Measurements from ENCODE around the gene PLXNA4. TPM values are rescaled to one million over a fixed set of nuclear protein-coding genes. Genes with fewer than 3 reads are reported as not detected.

Gene PLXNA4
- total and polyA plus RNA-seq, 2 experiments from 2014 or later, result 0.32 TPM; not detected in 1

GRCh38 chr7:132152131-132152889 lies 424.0 kb downstream of the PLXNA4 start:
- no peaks in the 10 kb centered on the region for H3K79me2 ChIP-seq (ENCODE audit: insufficient read depth)
- WGBS, 2 experiments (ENCODE audit: low coverage in 1 of 2, low lambda C conversion rate in 2 of 2, missing lambda C conversion rate in 2 of 2), result 70 to 71% methylated on average over 7 of the region's 7 CpGs
- H3K36me3 ChIP-seq (ENCODE audit: low read depth), result no peaks in the 10 kb centered on the region
- in situ Hi-C loops (cut with MboI), result no loop called here
- TF ChIP-seq EZH2phosphoT487 (IDR thresholded peaks at IDR 0.05; ENCODE audit: insufficient read depth, low read depth) (no peak), EZH2 (IDR thresholded peaks at IDR 0.05; ENCODE audit: insufficient read depth, poor library complexity, severe bottlenecking) (no peak)
- H3K9me3 ChIP-seq (ENCODE audit: low read depth), result no peaks in the 10 kb centered on the region
- H3K9me2 ChIP-seq (ENCODE audit: insufficient read depth), result no peaks in the 10 kb centered on the region
- no peak overlapping the region for H3K9ac ChIP-seq
- H3F3A ChIP-seq (ENCODE audit: insufficient read depth), result no peaks in the 10 kb centered on the region
- no peaks in the 10 kb centered on the region for H4K20me1 ChIP-seq (ENCODE audit: insufficient read depth)
- no peak for DNase-seq
- no peak overlapping the region for H3K4me3 ChIP-seq
- H3K27ac ChIP-seq, result no peak overlapping the region
- H2AFZ ChIP-seq, result no peak overlapping the region
- no peak overlapping the region for H3K4me2 ChIP-seq (ENCODE audit: unreplicated experiment)
- H3K4me1 ChIP-seq (ENCODE audit: insufficient read depth), result no peaks in the 10 kb centered on the region
- H3K27me3 ChIP-seq (replicated peaks; ENCODE audit: insufficient read depth), result peaks cover 22% of the 10 kb centered on the region

GRCh38 chr7:132150711-132151110 lies 425.6 kb downstream of the PLXNA4 start:
- peaks cover 22% of the 10 kb centered on the region for H3K27me3 ChIP-seq (replicated peaks; ENCODE audit: insufficient read depth)
- no peak for TF ChIP-seq EZH2phosphoT487 (IDR thresholded peaks at IDR 0.05; ENCODE audit: insufficient read depth, low read depth)
- no peak for TF ChIP-seq EZH2 (IDR thresholded peaks at IDR 0.05; ENCODE audit: insufficient read depth, poor library complexity, severe bottlenecking)
- 0 out of 2 replicates have a peak, but pooled peaks cover 4% of the 10 kb centered on the region for H3F3A ChIP-seq (ENCODE audit: insufficient read depth)
- WGBS, 2 experiments (ENCODE audit: low coverage in 1 of 2, low lambda C conversion rate in 2 of 2, missing lambda C conversion rate in 2 of 2), result 43 to 47% methylated on average over 2 of the region's 2 CpGs
- in situ Hi-C loops (cut with MboI), result no loop called here
- H2AFZ ChIP-seq, result no peak overlapping the region
- no peaks in the 10 kb centered on the region for H3K9me2 ChIP-seq (ENCODE audit: insufficient read depth)
- no peak overlapping the region for H3K4me3 ChIP-seq
- H3K9me3 ChIP-seq (ENCODE audit: low read depth), result no peaks in the 10 kb centered on the region
- no peaks in the 10 kb centered on the region for H3K4me1 ChIP-seq (ENCODE audit: insufficient read depth)
- no peaks in the 10 kb centered on the region for H4K20me1 ChIP-seq (ENCODE audit: insufficient read depth)
- H3K36me3 ChIP-seq (ENCODE audit: low read depth), result no peaks in the 10 kb centered on the region
- H3K27ac ChIP-seq, result no peak overlapping the region
- DNase-seq, result no peak
- no peak overlapping the region for H3K4me2 ChIP-seq (ENCODE audit: unreplicated experiment)
- no peaks in the 10 kb centered on the region for H3K79me2 ChIP-seq (ENCODE audit: insufficient read depth)
- H3K9ac ChIP-seq, result no peak overlapping the region

DNA sequence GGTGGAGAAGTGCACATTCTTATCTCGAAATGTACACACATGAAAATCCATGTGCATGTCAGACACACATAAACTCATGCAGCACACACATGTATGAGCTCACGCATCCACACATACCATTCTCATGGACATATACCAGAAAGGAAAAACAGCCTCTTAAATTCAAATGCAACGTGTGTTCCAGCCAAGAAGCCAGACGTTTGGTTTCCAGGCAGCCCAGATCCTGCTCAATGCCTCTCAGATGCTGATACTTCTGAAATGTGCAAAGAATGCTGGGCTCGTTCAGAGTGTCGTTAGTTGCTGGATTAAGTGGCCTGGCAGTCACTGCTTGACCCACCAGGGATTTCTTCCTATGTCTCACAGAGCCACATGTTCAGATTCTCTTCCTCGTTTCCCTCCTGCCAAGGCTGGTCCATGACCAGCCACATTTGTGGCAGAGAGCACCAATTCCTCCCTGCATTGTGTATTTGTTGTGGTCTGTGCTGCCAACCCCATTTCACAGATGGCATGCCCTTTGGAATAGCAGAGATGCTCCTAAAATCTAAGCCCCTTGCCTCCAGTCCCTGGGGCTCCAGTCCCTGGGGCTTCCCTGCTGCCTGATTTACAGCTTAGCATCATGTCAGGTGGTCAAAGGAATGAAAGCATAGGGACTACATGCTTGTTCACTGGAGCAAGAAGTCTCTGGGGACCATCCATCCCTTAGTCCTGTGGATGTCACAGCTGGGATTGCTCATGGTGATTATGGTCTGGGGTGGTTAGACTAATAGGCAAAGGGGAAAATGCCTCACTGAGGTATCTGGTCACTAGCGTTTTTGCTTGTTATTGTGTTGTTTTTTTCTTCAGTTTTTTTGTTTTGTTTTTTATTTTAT lies 426.6 kb downstream of the PLXNA4 start:
- no peak overlapping the region for H3K4me3 ChIP-seq
- in situ Hi-C loops (cut with MboI), result no loop called here
- H3K9me2 ChIP-seq (ENCODE audit: insufficient read depth), result no peaks in the 10 kb centered on the region
- peaks cover 9% of the 10 kb centered on the region; the same call in 1 of the 2 replicates for H3F3A ChIP-seq (ENCODE audit: insufficient read depth)
- TF ChIP-seq EZH2 (IDR thresholded peaks at IDR 0.05; ENCODE audit: insufficient read depth, poor library complexity, severe bottlenecking), result no peak
- TF ChIP-seq EZH2phosphoT487 (IDR thresholded peaks at IDR 0.05; ENCODE audit: insufficient read depth, low read depth), result no peak
- H3K9me3 ChIP-seq (ENCODE audit: low read depth), result no peaks in the 10 kb centered on the region
- H3K27ac ChIP-seq, result no peak overlapping the region
- peaks cover 22% of the 10 kb centered on the region for H3K27me3 ChIP-seq (replicated peaks; ENCODE audit: insufficient read depth)
- no peaks in the 10 kb centered on the region for H3K79me2 ChIP-seq (ENCODE audit: insufficient read depth)
- H3K4me1 ChIP-seq (ENCODE audit: insufficient read depth), result peaks cover 5% of the 10 kb centered on the region
- no peak overlapping the region for H2AFZ ChIP-seq
- no peak for DNase-seq
- no peak overlapping the region for H3K9ac ChIP-seq
- H3K4me2 ChIP-seq (ENCODE audit: unreplicated experiment), result no peak overlapping the region
- WGBS, 2 experiments (ENCODE audit: low coverage in 1 of 2, low lambda C conversion rate in 2 of 2, missing lambda C conversion rate in 2 of 2), result 21 to 22% methylated on average over 8 of the region's 8 CpGs
- H3K36me3 ChIP-seq (ENCODE audit: low read depth), result no peaks in the 10 kb centered on the region
- H4K20me1 ChIP-seq (ENCODE audit: insufficient read depth), result no peaks in the 10 kb centered on the region

- Histone ChIP-seq H3K79me2 (ENCODE audit: insufficient read depth) (no peaks in the 10 kb centered on the region), H3K27me3 (replicated peaks; ENCODE audit: insufficient read depth) (peaks cover 22% of the 10 kb centered on the region), H3K36me3 (ENCODE audit: low read depth) (no peaks in the 10 kb centered on the region), H3K9ac (no peak overlapping the region), H3K4me1 (ENCODE audit: insufficient read depth) (peaks cover 5% of the 10 kb centered on the region), H3F3A (ENCODE audit: insufficient read depth) (peaks cover 9% of the 10 kb centered on the region; the same call in 1 of the 2 replicates), H3K4me3 (no peak overlapping the region), H4K20me1 (ENCODE audit: insufficient read depth) (no peaks in the 10 kb centered on the region), H3K9me2 (ENCODE audit: insufficient read depth) (no peaks in the 10 kb centered on the region), H3K4me2 (ENCODE audit: unreplicated experiment) (no peak overlapping the region), H3K9me3 (ENCODE audit: low read depth) (no peaks in the 10 kb centered on the region), H3K27ac (no peak overlapping the region), H2AFZ (no peak overlapping the region)
- no peak for DNase-seq
- TF ChIP-seq EZH2 (IDR thresholded peaks at IDR 0.05; ENCODE audit: insufficient read depth, poor library complexity, severe bottlenecking) (no peak), EZH2phosphoT487 (IDR thresholded peaks at IDR 0.05; ENCODE audit: insufficient read depth, low read depth) (no peak)
- in situ Hi-C loops (cut with MboI), result no loop called here
- 54 to 61% methylated on average over 3 of the region's 3 CpGs for WGBS, 2 experiments (ENCODE audit: low coverage in 1 of 2, low lambda C conversion rate in 2 of 2, missing lambda C conversion rate in 2 of 2)
Observed at GRCh38 chr7:132148876-132149275, 427.4 kb downstream of the PLXNA4 start.

All from GM23248 (cell line).